Measurements from ENCODE around the gene CHKB. TPM values are rescaled to one million over a fixed set of nuclear protein-coding genes. Genes with fewer than 3 reads are reported as not detected.
"Not testable (repeated sequence)": the region's sequence is repeated elsewhere in the genome, so short reads cannot be mapped to it uniquely, and the experiment has no call there.

Gene CHKB
- total and polyA plus RNA-seq, 2 donors = 65.6 to 299 TPM

DNA sequence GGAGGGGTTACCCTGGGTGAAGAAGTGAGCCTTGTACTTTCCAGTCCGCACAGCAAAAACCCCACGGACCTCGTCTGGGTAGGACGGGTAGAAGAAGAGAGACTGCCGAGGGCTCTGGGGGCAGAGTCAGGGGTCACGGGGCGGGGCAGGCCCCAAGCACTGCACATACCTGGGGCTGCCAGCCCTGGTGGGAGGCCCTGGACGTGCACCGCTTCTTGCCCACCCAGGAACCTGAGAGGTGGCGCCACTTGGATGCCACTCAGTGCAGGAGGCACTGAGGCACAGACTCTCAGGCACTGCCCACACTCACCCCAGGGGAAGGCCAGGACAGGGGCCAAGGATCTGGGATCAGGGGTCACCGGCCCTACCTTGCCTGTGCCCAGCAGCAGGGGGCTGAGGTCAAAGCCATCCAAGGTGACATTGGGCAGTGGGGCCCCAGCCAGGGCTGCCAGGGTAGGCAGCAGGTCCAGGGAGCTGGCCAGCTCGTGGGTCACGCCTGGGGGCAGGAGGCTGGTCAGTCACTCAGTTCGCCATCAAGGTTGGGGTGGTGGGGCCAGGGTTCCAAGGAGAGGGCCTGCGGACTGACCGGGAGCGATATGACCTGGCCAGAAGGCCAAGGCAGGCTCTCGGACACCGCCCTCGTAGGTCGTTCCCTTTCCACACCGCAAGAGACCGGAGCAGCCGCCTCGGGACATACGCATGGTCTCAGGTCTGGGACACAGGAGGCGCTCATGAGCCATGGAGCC, 43.1 kb upstream of the CHKB start:
- peaks cover 0 to 19% of the 10 kb centered on the region in 2 donors for H3K36me3 ChIP-seq (ENCODE audit: control insufficient read depth in 2 of 2, insufficient read depth in 2 of 2, low read length in 1 of 2)
- 97% methylated on average over 27 of the region's 27 CpGs for WGBS
- peaks cover 19 to 44% of the 10 kb centered on the region in 2 donors for H3K4me1 ChIP-seq (ENCODE audit: control insufficient read depth in 2 of 2, insufficient read depth in 2 of 2, low read length in 2 of 2)
- no peaks in the 10 kb centered on the region for H3K27me3 ChIP-seq (ENCODE audit: control insufficient read depth in 2 of 2, insufficient read depth in 1 of 2, low read length in 1 of 2)
- H3K9me3 ChIP-seq (ENCODE audit: control insufficient read depth in 2 of 2, insufficient read depth in 1 of 2, low read length in 1 of 2) = no peaks in the 10 kb centered on the region
- no peak overlapping the region for H3K4me3 ChIP-seq (ENCODE audit: low read length in 2 of 2)
- H3K27ac ChIP-seq (ENCODE audit: low read depth in 1 of 2, low read length in 1 of 2) = no peak overlapping the region
- DNase-seq (ENCODE audit: low read depth in 6 of 9, low spot score in 9 of 9) = no peak

DNA sequence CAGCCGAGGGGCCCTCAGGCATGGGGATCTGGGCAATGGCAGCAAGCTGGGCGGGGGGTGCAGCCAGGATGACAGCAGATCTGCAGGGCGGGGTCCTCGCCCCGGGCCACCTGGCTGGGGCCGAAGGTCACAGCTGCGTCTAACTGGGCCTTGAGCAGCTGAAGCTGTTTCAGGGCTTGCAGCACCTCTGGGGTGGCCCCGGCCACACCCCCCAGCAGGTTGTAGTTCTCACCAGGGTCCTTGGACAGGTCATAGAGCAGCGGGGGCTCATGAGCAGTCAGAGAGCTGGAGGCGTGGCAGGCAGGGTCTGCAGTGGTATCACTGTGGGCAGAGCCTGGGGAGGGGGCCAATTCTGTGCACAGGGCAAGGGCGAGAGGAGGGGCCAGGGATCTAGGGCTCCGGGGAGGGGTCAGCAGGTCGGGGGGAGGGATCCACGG, 42.5 kb upstream of the CHKB start:
- DNase-seq (ENCODE audit: low read depth in 6 of 9, low spot score in 9 of 9) = no peak
- no peak overlapping the region for H3K4me3 ChIP-seq (ENCODE audit: low read length in 2 of 2)

DNA sequence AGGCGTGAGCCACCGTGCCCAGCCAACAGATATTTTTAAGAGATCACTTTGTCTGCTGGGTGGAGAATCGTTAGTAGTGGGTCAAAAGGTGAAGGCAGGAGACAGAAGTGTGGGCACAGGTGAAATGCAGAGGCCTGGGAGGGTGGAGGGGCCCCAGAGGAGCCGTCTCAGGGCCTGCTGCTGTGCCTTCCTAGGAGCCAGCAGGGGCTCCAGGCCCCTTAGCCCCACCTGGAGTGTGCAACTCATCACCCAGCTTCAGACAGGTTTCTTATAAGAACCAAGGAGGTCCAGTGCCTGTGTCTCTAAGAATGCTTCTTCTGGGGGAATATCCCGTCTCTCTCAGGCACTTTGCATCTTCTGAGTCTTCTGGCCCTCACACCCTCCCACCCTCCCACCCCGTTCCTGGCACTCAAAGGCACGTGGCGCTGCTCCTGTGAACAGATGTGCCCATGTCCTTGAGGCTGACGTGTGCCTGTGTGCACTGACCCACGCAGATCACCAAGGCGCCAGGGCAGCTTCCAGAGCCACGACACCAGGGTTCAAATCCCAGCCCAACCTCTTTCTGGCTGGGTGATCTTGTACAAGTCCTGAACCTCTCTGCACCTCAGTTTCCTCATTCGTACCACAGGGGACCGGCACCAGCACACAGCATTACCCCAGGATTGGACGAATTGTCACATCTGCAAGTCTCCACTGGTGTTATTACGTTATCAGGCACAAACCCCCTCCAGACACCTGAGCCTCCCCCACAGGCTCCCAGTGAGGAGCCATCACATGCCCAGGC, 41.9 kb upstream of the CHKB start:
- H3K4me1 ChIP-seq (ENCODE audit: control insufficient read depth in 2 of 2, insufficient read depth in 2 of 2, low read length in 2 of 2) = peaks cover 23 to 55% of the 10 kb centered on the region in 2 donors
- H3K27ac ChIP-seq (ENCODE audit: low read depth in 1 of 2, low read length in 1 of 2) = no peak overlapping the region
- no peak for DNase-seq (ENCODE audit: low read depth in 6 of 9, low spot score in 9 of 9)
- H3K4me3 ChIP-seq (ENCODE audit: low read length in 2 of 2) = no peak overlapping the region
- H3K27me3 ChIP-seq (ENCODE audit: control insufficient read depth in 2 of 2, insufficient read depth in 1 of 2, low read length in 1 of 2) = peaks cover 0 to 3% of the 10 kb centered on the region in 2 donors
- H3K36me3 ChIP-seq (ENCODE audit: control insufficient read depth in 2 of 2, insufficient read depth in 2 of 2, low read length in 1 of 2) = peaks cover 0 to 19% of the 10 kb centered on the region in 2 donors
- H3K9me3 ChIP-seq (ENCODE audit: control insufficient read depth in 2 of 2, insufficient read depth in 1 of 2, low read length in 1 of 2) = no peaks in the 10 kb centered on the region
- 96% methylated on average over 16 of the region's 16 CpGs for WGBS

More for the DNA sequence above, 42.5 kb upstream of the CHKB start:
- Histone ChIP-seq H3K36me3 (ENCODE audit: control insufficient read depth in 2 of 2, insufficient read depth in 2 of 2, low read length in 1 of 2) (peaks cover 0 to 19% of the 10 kb centered on the region in 2 donors), H3K4me1 (ENCODE audit: control insufficient read depth in 2 of 2, insufficient read depth in 2 of 2, low read length in 2 of 2) (peaks cover 19 to 50% of the 10 kb centered on the region in 2 donors), H3K27ac (ENCODE audit: low read depth in 1 of 2, low read length in 1 of 2) (no peak overlapping the region), H3K9me3 (ENCODE audit: control insufficient read depth in 2 of 2, insufficient read depth in 1 of 2, low read length in 1 of 2) (no peaks in the 10 kb centered on the region), H3K27me3 (ENCODE audit: control insufficient read depth in 2 of 2, insufficient read depth in 1 of 2, low read length in 1 of 2) (no peaks in the 10 kb centered on the region)
- 96% methylated on average over 14 of the region's 14 CpGs for WGBS

DNA sequence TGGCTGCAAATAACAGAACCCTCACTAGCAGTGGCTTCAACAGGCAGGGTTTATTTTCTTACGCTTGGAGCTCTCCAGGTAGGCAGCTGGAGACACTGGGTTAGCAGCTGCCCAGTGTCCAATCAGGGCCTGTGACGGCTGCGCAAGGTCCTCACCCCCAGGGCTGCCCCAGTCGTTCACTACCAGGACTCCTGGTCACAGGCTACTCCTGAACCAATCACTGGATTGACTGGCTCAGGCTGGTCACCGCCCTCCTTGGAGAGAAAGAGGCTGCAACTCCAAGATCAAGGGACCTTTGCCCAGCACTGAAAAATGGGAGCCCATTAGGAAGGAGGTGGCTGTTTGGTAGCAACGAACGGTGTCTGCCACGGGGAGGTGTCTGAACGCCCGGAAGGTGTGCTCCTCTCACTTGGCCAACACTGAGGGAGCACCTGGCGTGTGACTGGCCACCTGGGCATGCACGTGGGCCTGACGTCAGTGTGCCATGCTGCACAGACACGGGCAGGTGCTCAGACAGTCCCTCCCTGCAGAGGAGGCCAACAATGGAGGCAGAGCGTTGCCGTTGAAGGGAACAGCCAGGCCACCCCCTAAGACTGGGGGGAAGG, 40.2 kb upstream of the CHKB start:
- no peaks in the 10 kb centered on the region for H3K9me3 ChIP-seq (ENCODE audit: control insufficient read depth in 2 of 2, insufficient read depth in 1 of 2, low read length in 1 of 2)
- peaks cover 0 to 3% of the 10 kb centered on the region in 2 donors for H3K27me3 ChIP-seq (ENCODE audit: control insufficient read depth in 2 of 2, insufficient read depth in 1 of 2, low read length in 1 of 2)
- peaks cover 0 to 19% of the 10 kb centered on the region in 2 donors for H3K36me3 ChIP-seq (ENCODE audit: control insufficient read depth in 2 of 2, insufficient read depth in 2 of 2, low read length in 1 of 2)
- H3K4me1 ChIP-seq (ENCODE audit: control insufficient read depth in 2 of 2, insufficient read depth in 2 of 2, low read length in 2 of 2) = peaks cover 16 to 47% of the 10 kb centered on the region in 2 donors
- WGBS = 90% methylated on average over 16 of the region's 16 CpGs
- no peak for DNase-seq (ENCODE audit: low read depth in 6 of 9, low spot score in 9 of 9)
- H3K4me3 ChIP-seq (ENCODE audit: low read length in 2 of 2) = no peak overlapping the region
- H3K27ac ChIP-seq (ENCODE audit: low read depth in 1 of 2, low read length in 1 of 2) = peak overlapping the region; percentile 90 to 94

DNA sequence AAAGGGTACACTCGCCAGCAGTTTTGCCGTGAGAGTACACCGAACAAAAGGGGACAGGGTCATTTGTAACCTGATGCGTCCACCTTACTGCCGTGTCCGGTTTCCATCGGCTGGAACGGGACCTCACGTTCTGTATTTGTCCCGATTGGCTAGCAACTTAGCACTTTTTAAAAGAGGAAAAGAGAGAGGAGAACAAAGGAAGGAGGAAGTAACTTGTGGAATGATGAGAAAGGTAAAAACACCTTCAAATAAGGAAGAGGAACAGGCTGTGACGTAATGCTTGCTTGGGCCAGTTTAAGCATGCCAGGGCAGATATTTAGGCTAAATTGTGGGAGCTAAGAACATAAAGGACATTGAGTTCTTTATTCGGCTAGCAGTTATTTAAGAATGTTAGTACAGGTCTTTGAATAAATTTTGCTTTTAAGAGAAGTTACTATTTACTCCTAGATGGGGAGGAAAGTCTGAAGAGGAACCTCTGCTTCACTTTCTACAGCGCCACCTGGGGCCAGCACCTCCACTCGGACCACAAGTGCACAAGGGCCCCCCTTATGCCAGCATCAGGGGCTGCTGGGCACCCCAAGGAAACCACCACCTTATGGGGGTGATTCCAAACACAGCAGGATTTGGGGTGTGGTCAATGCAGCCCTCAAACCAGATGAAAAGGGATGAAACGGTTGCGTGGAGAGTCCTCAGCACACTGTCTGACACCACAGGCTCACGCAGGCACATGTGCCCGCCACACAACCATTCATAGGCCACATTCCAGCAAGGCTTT, 39.5 kb upstream of the CHKB start:
- peak in 2 of 9 donors; percentile 26 to 60 for DNase-seq (ENCODE audit: low read depth in 6 of 9, low spot score in 9 of 9)
- H3K4me1 ChIP-seq (ENCODE audit: control insufficient read depth in 2 of 2, insufficient read depth in 2 of 2, low read length in 2 of 2) = peaks cover 16 to 40% of the 10 kb centered on the region in 2 donors

DNA sequence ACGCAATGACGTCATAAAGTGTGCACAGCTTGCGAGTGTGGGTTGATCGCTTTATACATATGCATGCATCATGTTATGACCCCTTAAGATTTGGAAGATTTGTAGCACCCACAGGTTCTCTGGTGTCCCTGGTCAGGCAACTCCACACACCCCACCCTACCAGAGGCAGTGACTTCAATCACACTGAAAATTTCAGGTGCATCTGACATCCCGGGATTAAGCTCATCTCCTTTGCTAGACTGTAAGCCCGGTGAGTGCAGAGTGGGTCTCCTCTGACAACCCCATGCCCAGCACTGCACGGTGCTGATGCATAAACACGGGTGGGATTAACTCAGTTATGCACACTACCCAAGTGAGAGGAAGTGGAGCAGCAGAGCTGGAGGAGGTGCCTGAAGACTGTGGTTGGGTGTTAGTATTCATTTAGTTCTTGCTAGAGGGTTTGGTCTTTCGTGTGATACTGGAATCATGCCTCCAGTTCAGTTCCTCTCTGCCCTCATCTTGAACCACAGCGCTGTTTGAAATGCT, 38.8 kb upstream of the CHKB start:
- Histone ChIP-seq H3K4me3 (ENCODE audit: low read length in 2 of 2) (peak overlapping the region; percentile 26 to 51), H3K27ac (ENCODE audit: low read depth in 1 of 2, low read length in 1 of 2) (peak overlapping the region; percentile 90 to 94), H3K9me3 (ENCODE audit: control insufficient read depth in 2 of 2, insufficient read depth in 1 of 2, low read length in 1 of 2) (no peaks in the 10 kb centered on the region), H3K4me1 (ENCODE audit: control insufficient read depth in 2 of 2, insufficient read depth in 2 of 2, low read length in 2 of 2) (peaks cover 16 to 38% of the 10 kb centered on the region in 2 donors), H3K27me3 (ENCODE audit: control insufficient read depth in 2 of 2, insufficient read depth in 1 of 2, low read length in 1 of 2) (peaks cover 0 to 3% of the 10 kb centered on the region in 2 donors), H3K36me3 (ENCODE audit: control insufficient read depth in 2 of 2, insufficient read depth in 2 of 2, low read length in 1 of 2) (peaks cover 0 to 14% of the 10 kb centered on the region in 2 donors)
- peak in 7 of 9 donors; percentile 41 to 84 (median 59) for DNase-seq (ENCODE audit: low read depth in 6 of 9, low spot score in 9 of 9)
- 12% methylated on average over 10 of the region's 10 CpGs for WGBS

More for the DNA sequence above, 39.5 kb upstream of the CHKB start:
- peak overlapping the region; percentile 90 to 94 for H3K27ac ChIP-seq (ENCODE audit: low read depth in 1 of 2, low read length in 1 of 2)
- no peaks in the 10 kb centered on the region for H3K9me3 ChIP-seq (ENCODE audit: control insufficient read depth in 2 of 2, insufficient read depth in 1 of 2, low read length in 1 of 2)
- WGBS = 15% methylated on average over 18 of the region's 18 CpGs
- peak overlapping the region; percentile 26 to 51 for H3K4me3 ChIP-seq (ENCODE audit: low read length in 2 of 2)
- H3K27me3 ChIP-seq (ENCODE audit: control insufficient read depth in 2 of 2, insufficient read depth in 1 of 2, low read length in 1 of 2) = peaks cover 0 to 3% of the 10 kb centered on the region in 2 donors
- H3K36me3 ChIP-seq (ENCODE audit: control insufficient read depth in 2 of 2, insufficient read depth in 2 of 2, low read length in 1 of 2) = peaks cover 0 to 19% of the 10 kb centered on the region in 2 donors

DNA sequence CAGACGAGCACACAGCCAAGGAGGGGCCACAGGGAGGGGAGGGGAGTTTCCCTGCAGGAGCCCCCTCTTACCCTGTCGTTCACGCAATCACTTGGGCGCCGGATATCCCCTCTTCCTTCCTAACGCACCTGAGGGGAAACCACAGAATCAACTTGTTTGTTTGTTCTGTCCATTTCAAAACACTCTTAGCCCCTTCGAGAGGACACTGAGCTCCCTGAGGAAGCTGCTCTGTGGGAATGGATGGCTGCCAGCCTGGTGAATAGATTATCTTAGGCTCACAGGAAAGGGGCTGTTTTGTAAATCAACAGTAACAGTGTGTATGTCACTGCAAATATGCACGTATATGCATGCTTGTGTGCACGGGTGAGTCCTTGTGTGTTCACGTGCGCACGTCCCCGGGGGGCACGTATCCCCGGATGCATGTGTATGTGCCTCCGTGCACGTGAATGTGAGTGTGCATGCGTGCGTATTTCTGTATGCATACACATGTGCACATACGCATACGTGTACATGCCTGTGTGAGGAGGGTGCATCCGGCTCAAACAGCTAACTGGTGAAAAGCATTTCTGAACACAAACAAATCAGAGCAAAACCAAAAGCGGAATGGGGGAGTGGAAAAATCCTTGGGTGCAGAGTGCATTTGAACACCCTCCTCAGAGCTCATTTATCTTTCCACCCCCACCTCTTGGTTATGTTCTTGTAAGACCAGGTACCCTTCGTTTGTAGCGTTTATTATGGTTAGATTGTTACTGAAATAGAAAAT, 38.1 kb upstream of the CHKB start:
- peaks cover 16 to 38% of the 10 kb centered on the region in 2 donors for H3K4me1 ChIP-seq (ENCODE audit: control insufficient read depth in 2 of 2, insufficient read depth in 2 of 2, low read length in 2 of 2)
- H3K27me3 ChIP-seq (ENCODE audit: control insufficient read depth in 2 of 2, insufficient read depth in 1 of 2, low read length in 1 of 2) = peaks cover 0 to 3% of the 10 kb centered on the region in 2 donors
- H3K27ac ChIP-seq (ENCODE audit: low read depth in 1 of 2, low read length in 1 of 2) = peak overlapping the region; percentile 90 to 94
- peaks cover 0 to 9% of the 10 kb centered on the region in 2 donors for H3K36me3 ChIP-seq (ENCODE audit: control insufficient read depth in 2 of 2, insufficient read depth in 2 of 2, low read length in 1 of 2)
- peak in 8 of 9 donors; percentile 29 to 95 (median 50) for DNase-seq (ENCODE audit: low read depth in 6 of 9, low spot score in 9 of 9)
- WGBS = 2% methylated on average over 25 of the region's 25 CpGs
- H3K9me3 ChIP-seq (ENCODE audit: control insufficient read depth in 2 of 2, insufficient read depth in 1 of 2, low read length in 1 of 2) = no peaks in the 10 kb centered on the region
- H3K4me3 ChIP-seq (ENCODE audit: low read length in 2 of 2) = peak overlapping the region; percentile 17 to 51

DNA sequence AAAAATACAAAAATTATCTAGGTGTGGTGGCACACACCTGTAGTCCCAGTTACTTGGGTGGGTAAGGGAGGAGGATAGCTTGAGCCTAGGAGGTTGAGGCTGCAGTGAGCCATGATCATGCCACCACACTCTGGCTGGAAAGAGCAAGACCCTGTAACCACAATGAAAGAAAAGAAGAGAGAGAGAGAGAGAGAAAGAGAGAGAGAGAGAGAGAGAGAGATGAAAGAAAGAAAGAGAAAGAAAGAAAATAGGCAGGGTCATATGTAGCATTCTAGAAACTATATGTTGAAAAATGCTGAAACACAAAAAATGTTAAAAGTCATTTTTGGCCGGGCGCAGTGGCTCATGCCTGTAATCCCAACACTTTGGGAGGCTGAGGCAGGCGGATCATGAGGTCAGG, 31.6 kb upstream of the CHKB start:
- H3K27ac ChIP-seq (ENCODE audit: low read depth in 1 of 2, low read length in 1 of 2); DNase-seq (ENCODE audit: low read depth in 6 of 9, low spot score in 9 of 9); H3K9me3 ChIP-seq (ENCODE audit: control insufficient read depth in 2 of 2, insufficient read depth in 1 of 2, low read length in 1 of 2); H3K36me3 ChIP-seq (ENCODE audit: control insufficient read depth in 2 of 2, insufficient read depth in 2 of 2, low read length in 1 of 2); H3K4me1 ChIP-seq (ENCODE audit: control insufficient read depth in 2 of 2, insufficient read depth in 2 of 2, low read length in 2 of 2); H3K4me3 ChIP-seq (ENCODE audit: low read length in 2 of 2): not testable (repeated sequence)
- WGBS = 99% methylated on average over 3 of the region's 3 CpGs
- H3K27me3 ChIP-seq (ENCODE audit: control insufficient read depth in 2 of 2, insufficient read depth in 1 of 2, low read length in 1 of 2) = peaks cover 0 to 48% of the 10 kb centered on the region in 2 donors

All from thymus (tissue), 11 donors.